Panc1 (cell line): Measurements from ENCODE around the gene ADAMTS16. TPM values are rescaled to one million over a fixed set of nuclear protein-coding genes. Genes with fewer than 3 reads are reported as not detected.

Source experiments
- ATAC-seq: fragments of 200-7000 bp; cut with Tn5 transposase; 2 replicates; pipeline ENCODE4 v1.9.1; 2020; ENCODE audit warnings: mild to moderate bottlenecking, moderate library complexity
- BruUV-seq: library from RNA; stranded (reverse); fragments of 400-500 nt; replicated peaks from 2 replicates; lab custom pipeline; 2021; lab: Mats Ljungman, UMichigan
- CTCF ChIA-PET: fragments of 300-600 bp; sonication (Branson Sonifier 250); formaldehyde crosslinking; loops from one replicate; lab custom pipeline; 2022; ENCODE audit warnings: antibody characterized with exemption; lab: Charles Lee
- POLR2A ChIA-PET: fragments of 300-600 bp; sonication (Branson Sonifier 250); formaldehyde crosslinking; loops from one replicate; lab custom pipeline; 2022; ENCODE audit warnings: antibody characterized with exemption; lab: Charles Lee
- DNase-seq: peaks from one replicate; pipeline ENCODE4 v3.0.0-alpha.2; 2010; ENCODE audit warnings: low read depth, low spot score
- H3K27ac ChIP-seq: 2 replicates; pipeline ENCODE4 v1.5.1; 2011; ENCODE audit warnings: mild to moderate bottlenecking, low read length, inconsistent platforms
- H3K27me3 ChIP-seq: fragments of 200-500 bp; sonication (Bioruptor generic); 2 replicates; pipeline ENCODE4 v1.6.0; 2014; ENCODE audit warnings: low read length, inconsistent platforms; ENCODE audit not compliant: control insufficient read depth, insufficient read depth
- H3K36me3 ChIP-seq: fragments of 200-500 bp; sonication (Bioruptor generic); 2 replicates; pipeline ENCODE4 v1.5.1; 2014; ENCODE audit warnings: inconsistent platforms, mild to moderate bottlenecking, low read length, moderate library complexity; ENCODE audit not compliant: control insufficient read depth, insufficient read depth
- H3K4me1 ChIP-seq: 2 replicates; pipeline ENCODE4 v1.5.1; 2011; ENCODE audit warnings: inconsistent platforms, mild to moderate bottlenecking, low read length, moderate library complexity; ENCODE audit not compliant: control insufficient read depth, insufficient read depth
- H3K4me3 ChIP-seq, 2 experiments: 2 replicates each; pipeline ENCODE4 v1.5.1; 2011 to 2012; ENCODE audit warnings: low read depth in 2 of 2, low read length in 2 of 2, mild to moderate bottlenecking in 2 of 2, inconsistent platforms in 1 of 2, moderate library complexity in 1 of 2
- H3K9me3 ChIP-seq: fragments of 200-500 bp; sonication (Bioruptor generic); 2 replicates; pipeline ENCODE4 v1.5.1; 2014; ENCODE audit warnings: low read depth, mild to moderate bottlenecking, inconsistent platforms, low read length, moderate library complexity; ENCODE audit not compliant: control insufficient read depth, insufficient read depth
- CTCF ChIP-seq: fragments of 450-650 bp; IDR thresholded peaks from 2 replicates; pipeline ENCODE4 v1.5.1; 2017; ENCODE audit warnings: mild to moderate bottlenecking
- POLR2AphosphoS5 ChIP-seq: IDR thresholded peaks from 2 replicates; pipeline ENCODE4 v1.6.1; 2012; ENCODE audit warnings: mild to moderate bottlenecking, low read depth, low read length, moderate library complexity
- REST ChIP-seq, 2 experiments: IDR thresholded peaks; 2 replicates each; pipeline ENCODE4 v1.6.1; 2011 to 2012; ENCODE audit warnings: low read depth in 2 of 2, control low read depth in 1 of 2, low read length in 1 of 2, mild to moderate bottlenecking in 1 of 2, moderate library complexity in 1 of 2; ENCODE audit not compliant: insufficient read depth in 1 of 2
- SIN3A ChIP-seq: IDR thresholded peaks from 2 replicates; pipeline ENCODE4 v1.6.1; 2012; ENCODE audit warnings: low read depth, mild to moderate bottlenecking, low read length, moderate library complexity, borderline replicate concordance; ENCODE audit not compliant: insufficient read depth
- TCF7L2 ChIP-seq: IDR thresholded peaks from 2 replicates; pipeline ENCODE4 v1.6.1; 2011; ENCODE audit warnings: mild to moderate bottlenecking, low read depth, low read length, inconsistent platforms
- in situ Hi-C: cut with HindIII; loops from 2 replicates; pipeline ENCODE4 v1.10.0; 2016; ENCODE audit warnings: low sequenced_read_pairs, low pct_unique_long_range_greater_than_20kb
- intact Hi-C: fragments of 100-400 bp; cut with micrococcal nuclease; formaldehyde crosslinking; loops from one replicate; pipeline ENCODE4 v1.10.0; 2022; ENCODE audit not compliant: unreplicated experiment
- total RNA-seq: library from RNA; stranded (reverse); gene quantifications from one replicate; pipeline ENCODE4 v1.2.1, GENCODE V29; 2021; ENCODE audit not compliant: unreplicated experiment

Gene ADAMTS16
- total RNA-seq, 1 experiment from 2014 or later = 0.54 TPM

DNA sequence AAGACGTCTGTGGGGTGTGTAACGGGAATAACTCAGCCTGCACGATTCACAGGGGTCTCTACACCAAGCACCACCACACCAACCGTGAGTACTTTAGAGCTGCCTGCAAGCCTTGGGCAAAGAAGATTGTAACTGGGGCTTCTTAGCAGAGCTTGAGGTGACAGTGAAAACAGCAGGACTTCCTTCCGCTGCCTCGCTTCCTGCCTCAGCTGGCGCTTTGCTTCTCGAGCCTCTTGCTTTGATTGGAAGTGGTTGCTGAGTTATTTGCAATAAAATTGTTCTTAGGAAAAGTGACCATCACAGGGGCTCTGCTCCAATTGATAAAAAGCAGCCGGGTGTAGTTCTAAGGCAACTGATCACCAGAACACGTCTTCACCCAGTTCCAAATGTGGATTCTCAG, 99.1 kb downstream of the ADAMTS16 start:
- in situ Hi-C loops = no loop called here
- BruUV-seq = no TSS peak

GRCh38 chr5:5240234-5240633, 100.1 kb downstream of the ADAMTS16 start:
- intact Hi-C loops = no loop called here
- no peaks in the 10 kb centered on the region for H3K9me3 ChIP-seq
- no peak for ATAC-seq
- ChIA-PET CTCF (interaction anchor here (0.6 kb wide), 1 partner anchor 142 kb away, joined by 7 read pairs; no protein-coding TSS in a partner anchor), POLR2A (no interaction called here)
- BruUV-seq = no TSS peak
- H3K27me3 ChIP-seq = no peaks in the 10 kb centered on the region; the same call in 1 of the 2 replicates
- in situ Hi-C loops = no loop called here
- H3K36me3 ChIP-seq = no peaks in the 10 kb centered on the region
- TF ChIP-seq SIN3A = no peak
- no peak for TF ChIP-seq TCF7L2
- no peak for TF ChIP-seq POLR2AphosphoS5
- no peak for TF ChIP-seq CTCF
- no peak for TF ChIP-seq REST (IDR thresholded peaks at IDR 0.05; ENCODE audit: insufficient read depth in 1 of 2, low read depth in 2 of 2, low read length in 1 of 2)
- H3K4me1 ChIP-seq = no peaks in the 10 kb centered on the region
- H3K27ac ChIP-seq = no peak overlapping the region
- no peak for DNase-seq
- H3K4me3 ChIP-seq = no peak overlapping the region

More for the DNA sequence above, 99.1 kb downstream of the ADAMTS16 start:
- no peak overlapping the region for H3K27ac ChIP-seq
- no peaks in the 10 kb centered on the region for H3K36me3 ChIP-seq
- H3K4me3 ChIP-seq = no peak overlapping the region
- CTCF ChIA-PET = no interaction called here
- intact Hi-C loops = no loop called here
- no peaks in the 10 kb centered on the region for H3K4me1 ChIP-seq
- DNase-seq (no peak), ATAC-seq (no peak)
- POLR2A ChIA-PET = no interaction called here
- H3K9me3 ChIP-seq = no peaks in the 10 kb centered on the region
- no peak for TF ChIP-seq CTCF
- TF ChIP-seq REST (IDR thresholded peaks at IDR 0.05; ENCODE audit: insufficient read depth in 1 of 2, low read depth in 2 of 2, low read length in 1 of 2) = no peak
- TF ChIP-seq SIN3A = no peak
- TF ChIP-seq TCF7L2 = no peak
- TF ChIP-seq POLR2AphosphoS5 = no peak
- H3K27me3 ChIP-seq = no peaks in the 10 kb centered on the region; the same call in 1 of the 2 replicates
